Measurements from ENCODE around the gene TIMP3. TPM values are rescaled to one million over a fixed set of nuclear protein-coding genes. Genes with fewer than 3 reads are reported as not detected.

The TIMP3 gene
- total RNA-seq, 6 donors from 2014 or later: 196 to 659 (median 531) TPM

GRCh38 chr22:32823024-32823730 lies 21.7 kb downstream of the TIMP3 start:
- Histone ChIP-seq H3K27ac (peak overlapping the region in 3 of 4 donors; percentile 0 to 73 (median 58)), H3K36me3 (peaks cover 0 to 65% (median 4%) of the 10 kb centered on the region in 4 donors), H3K4me3 (no peak overlapping the region), H3K27me3 (no peaks in the 10 kb centered on the region), H3K4me1 (peaks cover 71 to 88% (median 77%) of the 10 kb centered on the region in 4 donors), H3K9me3 (no peaks in the 10 kb centered on the region)
- whole genome bisulfite sequencing, 2 donors: 60 to 66% methylated on average over 10 of the region's 10 CpGs
- no peak for DNase-seq
- ATAC-seq (ENCODE audit: low FRiP score in 2 of 2): no peak
- TF ChIP-seq POLR2A (IDR thresholded peaks at IDR 0.05): no peak
- TF ChIP-seq CTCF (IDR thresholded peaks at IDR 0.05): peak in 2 of 6 experiments; percentile 26 to 33
- no peak for TF ChIP-seq EP300 (IDR thresholded peaks at IDR 0.05)

DNA sequence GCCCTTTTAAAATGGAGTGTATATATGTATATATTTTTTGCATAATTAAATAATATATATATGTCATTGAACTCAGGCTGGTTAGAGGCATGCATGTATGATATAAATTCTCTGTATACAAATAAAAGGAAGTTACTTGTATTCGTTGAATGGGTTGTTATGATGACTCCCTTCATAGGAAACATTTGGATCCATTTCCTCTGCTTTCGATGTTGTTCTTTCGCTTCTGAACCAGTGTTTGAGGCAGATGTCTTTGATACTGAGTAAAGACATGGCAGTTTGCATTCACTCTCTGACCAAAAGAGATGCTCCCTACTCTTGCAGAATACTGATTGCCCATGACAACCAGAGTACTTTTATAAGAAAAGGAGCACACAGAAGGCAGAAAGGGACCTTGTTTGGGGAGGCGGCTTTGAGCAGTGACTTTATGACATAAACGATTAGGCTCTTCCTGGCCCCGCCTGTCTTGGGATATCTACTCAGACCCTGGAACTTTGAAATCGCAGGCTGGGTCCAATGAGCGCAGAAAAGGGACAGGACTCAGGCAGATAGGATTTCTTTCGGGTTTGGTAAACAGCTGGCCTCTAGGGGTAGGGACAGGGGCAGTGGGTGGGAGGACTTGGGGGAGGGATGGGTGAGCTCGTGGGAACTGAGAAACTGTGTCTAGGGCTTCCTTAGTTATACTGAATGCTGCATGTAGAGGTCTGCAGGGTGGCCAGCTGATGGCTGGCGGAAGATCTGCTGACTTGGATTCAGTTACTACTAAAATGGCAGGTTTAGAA lies 23.2 kb downstream of the TIMP3 start:
- peaks cover 78 to 88% (median 81%) of the 10 kb centered on the region in 4 donors for H3K4me1 ChIP-seq

GRCh38 chr22:32826537-32826936 lies 25.0 kb downstream of the TIMP3 start:
- Histone ChIP-seq H3K4me3 (no peak overlapping the region), H3K4me1 (peaks cover 83 to 89% (median 85%) of the 10 kb centered on the region in 4 donors), H3K9me3 (no peaks in the 10 kb centered on the region), H3K27ac (peak overlapping the region; percentile 34 to 73 (median 61)), H3K36me3 (peaks cover 0 to 67% (median 1%) of the 10 kb centered on the region in 4 donors), H3K27me3 (no peaks in the 10 kb centered on the region)
- ATAC-seq (ENCODE audit: low FRiP score in 2 of 2): no peak
- 51 to 53% methylated on average over 2 of the region's 2 CpGs for WGBS, 2 donors
- TF ChIP-seq EP300 (IDR thresholded peaks at IDR 0.05): no peak
- no peak for TF ChIP-seq POLR2AphosphoS5 (IDR thresholded peaks at IDR 0.05)
- no peak for TF ChIP-seq POLR2A (IDR thresholded peaks at IDR 0.05)
- no peak for TF ChIP-seq CTCF (IDR thresholded peaks at IDR 0.05)
- DNase-seq: no peak

More for the DNA sequence above, 23.2 kb downstream of the TIMP3 start:
- Histone ChIP-seq H3K9me3 (no peaks in the 10 kb centered on the region), H3K4me3 (no peak overlapping the region), H3K27ac (peak overlapping the region; percentile 11 to 73 (median 55)), H3K36me3 (peaks cover 0 to 65% (median 1%) of the 10 kb centered on the region in 4 donors), H3K27me3 (no peaks in the 10 kb centered on the region)
- DNase-seq (no peak), ATAC-seq (ENCODE audit: low FRiP score in 2 of 2) (no peak)
- WGBS, 2 donors: 53 to 58% methylated on average over 11 of the region's 11 CpGs
- TF ChIP-seq POLR2A (IDR thresholded peaks at IDR 0.05): no peak
- no peak for TF ChIP-seq CTCF (IDR thresholded peaks at IDR 0.05)
- TF ChIP-seq EP300 (IDR thresholded peaks at IDR 0.05): no peak
- no peak for TF ChIP-seq POLR2AphosphoS5 (IDR thresholded peaks at IDR 0.05)

DNA sequence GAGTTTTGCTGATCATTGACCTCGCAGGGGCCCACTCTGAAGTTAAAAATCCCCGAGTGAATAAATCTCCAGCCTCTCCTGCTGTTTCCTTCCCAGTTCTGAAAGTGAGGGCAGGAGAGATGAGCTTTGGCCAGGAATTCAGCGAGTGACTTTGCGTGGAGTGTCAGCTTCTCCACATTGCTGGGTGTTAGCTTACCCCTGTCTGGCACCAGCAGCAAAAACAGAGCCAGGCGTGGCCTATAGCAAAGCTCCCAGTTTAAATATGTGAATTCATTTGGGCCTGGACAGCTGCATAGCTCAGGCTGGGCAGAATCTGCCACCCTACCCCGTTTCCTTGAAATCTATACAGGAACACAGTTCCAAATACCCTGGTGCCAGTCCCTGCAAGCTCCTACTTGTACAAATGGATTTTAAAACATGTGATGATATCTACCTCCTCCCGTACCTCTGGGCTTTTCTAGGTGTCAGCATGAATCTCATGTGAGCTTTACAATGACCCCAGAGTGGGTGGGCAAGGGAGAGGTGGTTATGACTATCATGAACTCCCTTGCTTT lies 25.6 kb downstream of the TIMP3 start:
- DNase-seq (no peak), ATAC-seq (ENCODE audit: low FRiP score in 2 of 2) (no peak)
- peaks cover 85 to 94% (median 88%) of the 10 kb centered on the region in 4 donors for H3K4me1 ChIP-seq
- 48 to 54% methylated on average over 3 to 7 of the region's 7 CpGs for WGBS, 2 donors
- TF ChIP-seq POLR2AphosphoS5 (IDR thresholded peaks at IDR 0.05): no peak
- TF ChIP-seq EP300 (IDR thresholded peaks at IDR 0.05): no peak
- no peak for TF ChIP-seq POLR2A (IDR thresholded peaks at IDR 0.05)
- no peak for TF ChIP-seq CTCF (IDR thresholded peaks at IDR 0.05)
- H3K9me3 ChIP-seq: no peaks in the 10 kb centered on the region
- no peaks in the 10 kb centered on the region for H3K27me3 ChIP-seq
- peaks cover 0 to 66% (median 1%) of the 10 kb centered on the region in 4 donors for H3K36me3 ChIP-seq
- H3K27ac ChIP-seq: peak overlapping the region; percentile 34 to 73 (median 61)
- H3K4me3 ChIP-seq: no peak overlapping the region

Measured in upper lobe of left lung (tissue), 6 donors.